Uterus (tissue), 4 donors: ENCODE measurements around the gene KIF3B. TPM values are rescaled to one million over a fixed set of nuclear protein-coding genes. Genes with fewer than 3 reads are reported as not detected.
"Not testable (repeated sequence)": the region's sequence is repeated elsewhere in the genome, so short reads cannot be mapped to it uniquely, and the experiment has no call there.

Experiments
- DNase-seq, 2 donors: peaks; one replicate each; pipeline ENCODE4 v3.0.0-alpha.2; 2019 to 2020
- H3K27ac ChIP-seq, 2 donors: fragments of 200-600 bp; sonication (generic); 1 replicate in 1 of 2; 2 replicates in 1 of 2; pipeline ENCODE4 v1.5.1; 2016 to 2018
- H3K27me3 ChIP-seq, 2 donors: fragments of 200-600 bp; sonication (generic); one replicate each; pipeline ENCODE4 v1.5.1; 2018 to 2019; ENCODE audit warnings: control low read depth in 1 of 2
- H3K36me3 ChIP-seq, 2 donors: fragments of 200-600 bp; sonication (generic); one replicate each; pipeline ENCODE4 v1.5.1; 2019; ENCODE audit warnings: control low read depth in 1 of 2
- H3K4me1 ChIP-seq, 2 donors: fragments of 200-600 bp; sonication (generic); one replicate each; pipeline ENCODE4 v1.5.1; 2018 to 2019; ENCODE audit warnings: control low read depth in 1 of 2
- H3K4me3 ChIP-seq, 2 donors: fragments of 200-600 bp; sonication (generic); 1 replicate in 1 of 2; 2 replicates in 1 of 2; pipeline ENCODE4 v1.5.1; 2018 to 2019; ENCODE audit warnings: mild to moderate bottlenecking in 1 of 2
- H3K9me3 ChIP-seq, 2 donors: fragments of 200-600 bp; sonication (generic); one replicate each; pipeline ENCODE4 v1.5.1; 2019; ENCODE audit warnings: control low read depth in 1 of 2
- POLR2A ChIP-seq, 2 donors: fragments of 450-650 bp; IDR thresholded peaks; one replicate each; pipeline ENCODE4 v1.6.1; 2016; ENCODE audit warnings: antibody characterized with exemption in 2 of 2, mild to moderate bottlenecking in 1 of 2, moderate library complexity in 1 of 2
- intact Hi-C: fragments of 100-400 bp; cut with DNase I; formaldehyde crosslinking; loops from one replicate; pipeline ENCODE4 v1.15.1; 2023; ENCODE audit warnings: low total_unique reads
- total RNA-seq, 4 donors: library from RNA; depleted of rRNA in 3 of 4; stranded (reverse); fragments of >200 nt in 3 of 4; gene quantifications; one replicate each; pipeline versions ENCODE4 v1.1.0 to v1.2.4, GENCODE V29; 2014 to 2023
- TF ChIP-seq, protein P1 (sequence below), 4 experiments: fragments of 200-600 bp in 2 of 4; fragments of 450-650 bp in 2 of 4; sonication (generic) in 2 of 4; IDR thresholded peaks; one replicate each; pipeline ENCODE4 v1.5.1; 2016 to 2019; ENCODE audit warnings: antibody characterized with exemption in 4 of 4, mild to moderate bottlenecking in 2 of 4, moderate library complexity in 1 of 4
- donor health status: DM: yes; HTN: yes; CAD: no.

KIF3B gene
- total RNA-seq, 4 donors from 2014 or later: 3.2 to 34.2 (median 16.7) TPM

DNA sequence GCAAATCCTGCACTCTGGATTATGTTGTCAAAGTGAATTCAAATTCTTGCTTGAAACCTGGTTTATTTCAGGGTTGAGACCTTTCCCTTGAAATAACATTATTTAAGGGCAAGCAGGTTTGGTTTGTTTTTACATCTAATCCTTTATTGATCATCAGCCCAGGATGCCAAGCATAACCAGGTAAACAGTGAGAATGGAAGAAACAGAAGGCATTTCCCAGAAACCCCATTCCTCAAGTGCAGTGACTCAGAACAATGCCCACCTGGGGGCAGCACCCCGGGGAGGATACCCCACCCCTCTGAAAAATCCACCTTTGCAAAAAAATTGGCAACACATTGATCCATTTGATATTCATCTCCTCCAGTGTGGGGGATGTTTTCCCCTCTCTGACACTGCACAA lies 37.2 kb upstream of the KIF3B start:
- TF ChIP-seq, protein P1, sequence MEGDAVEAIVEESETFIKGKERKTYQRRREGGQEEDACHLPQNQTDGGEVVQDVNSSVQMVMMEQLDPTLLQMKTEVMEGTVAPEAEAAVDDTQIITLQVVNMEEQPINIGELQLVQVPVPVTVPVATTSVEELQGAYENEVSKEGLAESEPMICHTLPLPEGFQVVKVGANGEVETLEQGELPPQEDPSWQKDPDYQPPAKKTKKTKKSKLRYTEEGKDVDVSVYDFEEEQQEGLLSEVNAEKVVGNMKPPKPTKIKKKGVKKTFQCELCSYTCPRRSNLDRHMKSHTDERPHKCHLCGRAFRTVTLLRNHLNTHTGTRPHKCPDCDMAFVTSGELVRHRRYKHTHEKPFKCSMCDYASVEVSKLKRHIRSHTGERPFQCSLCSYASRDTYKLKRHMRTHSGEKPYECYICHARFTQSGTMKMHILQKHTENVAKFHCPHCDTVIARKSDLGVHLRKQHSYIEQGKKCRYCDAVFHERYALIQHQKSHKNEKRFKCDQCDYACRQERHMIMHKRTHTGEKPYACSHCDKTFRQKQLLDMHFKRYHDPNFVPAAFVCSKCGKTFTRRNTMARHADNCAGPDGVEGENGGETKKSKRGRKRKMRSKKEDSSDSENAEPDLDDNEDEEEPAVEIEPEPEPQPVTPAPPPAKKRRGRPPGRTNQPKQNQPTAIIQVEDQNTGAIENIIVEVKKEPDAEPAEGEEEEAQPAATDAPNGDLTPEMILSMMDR (IDR thresholded peaks at IDR 0.05): no peak
- TF ChIP-seq POLR2A (IDR thresholded peaks at IDR 0.05): no peak
- no peak overlapping the region for H3K27ac ChIP-seq
- no peaks in the 10 kb centered on the region for H3K4me1 ChIP-seq
- intact Hi-C loops: no loop called here
- H3K27me3 ChIP-seq: no peaks in the 10 kb centered on the region
- no peaks in the 10 kb centered on the region for H3K9me3 ChIP-seq
- DNase-seq: no peak
- no peaks in the 10 kb centered on the region for H3K36me3 ChIP-seq
- H3K4me3 ChIP-seq: no peak overlapping the region

DNA sequence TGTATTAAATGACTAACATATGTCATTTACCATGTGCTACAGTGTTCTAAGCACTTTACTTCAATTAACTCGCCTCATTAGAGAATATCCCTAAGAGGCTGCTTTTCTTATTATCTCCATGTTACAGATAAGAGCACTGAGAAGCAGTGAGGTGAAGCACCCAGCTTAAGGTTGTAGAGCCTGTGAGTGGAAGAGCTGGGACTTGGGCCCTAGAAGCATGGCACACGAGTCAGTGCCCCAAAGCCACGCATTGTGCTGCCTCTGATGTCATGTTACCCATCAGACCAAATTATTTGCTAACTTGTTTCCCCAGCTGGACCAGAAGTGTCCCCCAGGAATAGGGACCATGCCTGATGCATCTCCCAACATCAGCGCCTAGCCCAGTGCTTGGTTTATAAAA lies 35.6 kb upstream of the KIF3B start:
- no peak for TF ChIP-seq POLR2A (IDR thresholded peaks at IDR 0.05)
- TF ChIP-seq, protein P1 (IDR thresholded peaks at IDR 0.05): no peak
- H3K27me3 ChIP-seq: no peaks in the 10 kb centered on the region
- intact Hi-C loops: no loop called here
- H3K4me1 ChIP-seq: no peaks in the 10 kb centered on the region
- no peaks in the 10 kb centered on the region for H3K9me3 ChIP-seq
- no peak overlapping the region for H3K4me3 ChIP-seq
- no peak for DNase-seq
- H3K36me3 ChIP-seq: no peaks in the 10 kb centered on the region
- H3K27ac ChIP-seq: no peak overlapping the region

DNA sequence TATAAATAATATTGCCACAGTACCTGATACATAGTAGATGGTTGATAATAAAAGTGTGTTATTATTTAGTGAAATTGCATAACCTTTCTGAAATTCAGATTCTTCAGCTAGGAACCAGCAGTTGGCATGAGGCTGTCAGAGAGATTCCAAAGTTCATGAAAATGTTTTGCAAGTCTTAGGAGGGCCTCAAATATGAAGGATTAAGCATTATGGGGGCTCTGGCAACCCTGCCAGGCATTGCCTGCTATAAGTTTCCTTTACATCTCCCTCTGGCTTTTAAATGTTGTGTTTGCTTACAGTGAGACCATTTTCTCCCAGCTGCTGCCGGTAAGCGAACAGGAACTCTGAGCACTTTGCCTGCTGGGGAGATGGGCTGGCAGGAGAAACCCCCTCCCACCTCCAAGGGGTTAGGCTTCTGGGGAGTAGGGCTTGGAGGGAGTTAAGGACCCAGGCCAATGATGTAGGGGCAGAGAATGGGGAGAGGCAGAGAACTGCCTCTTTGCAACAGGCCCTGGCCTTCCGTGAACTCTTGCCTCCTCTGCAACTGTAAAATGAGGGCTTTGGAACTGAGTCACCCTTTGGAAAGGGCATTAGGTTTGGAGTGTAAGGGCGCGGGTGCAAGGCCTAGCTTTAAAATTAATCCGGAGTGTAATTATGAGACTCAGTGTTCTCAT lies 33.2 kb upstream of the KIF3B start:
- no peak overlapping the region for H3K4me3 ChIP-seq
- H3K27me3 ChIP-seq: no peaks in the 10 kb centered on the region
- DNase-seq: no peak
- H3K36me3 ChIP-seq: no peaks in the 10 kb centered on the region
- no peaks in the 10 kb centered on the region for H3K4me1 ChIP-seq
- H3K27ac ChIP-seq: no peak overlapping the region
- no peak for TF ChIP-seq POLR2A (IDR thresholded peaks at IDR 0.05)
- TF ChIP-seq, protein P1 (IDR thresholded peaks at IDR 0.05): no peak
- intact Hi-C loops: no loop called here
- no peaks in the 10 kb centered on the region for H3K9me3 ChIP-seq

DNA sequence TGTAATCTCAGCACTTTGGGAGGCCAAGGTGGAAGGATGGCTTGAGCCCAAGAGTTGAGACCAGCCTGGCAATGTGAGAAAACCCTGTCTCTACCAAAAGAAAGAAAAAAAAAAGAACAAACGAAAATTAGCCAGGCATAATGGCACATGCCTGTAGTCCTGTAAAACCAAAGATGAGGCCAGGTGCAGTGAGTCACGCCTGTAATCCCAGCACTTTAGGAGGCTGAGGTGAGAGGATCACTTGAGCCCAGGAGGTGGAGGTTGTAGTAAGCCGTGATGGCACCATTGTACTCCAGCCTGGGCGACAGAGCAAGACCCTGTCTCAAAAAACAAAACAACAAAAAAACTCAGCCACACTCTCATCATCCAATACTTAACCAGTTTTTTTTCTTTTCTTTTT lies 32.5 kb upstream of the KIF3B start:
- intact Hi-C loops: no loop called here
- no peaks in the 10 kb centered on the region for H3K27me3 ChIP-seq
- DNase-seq: no peak

DNA sequence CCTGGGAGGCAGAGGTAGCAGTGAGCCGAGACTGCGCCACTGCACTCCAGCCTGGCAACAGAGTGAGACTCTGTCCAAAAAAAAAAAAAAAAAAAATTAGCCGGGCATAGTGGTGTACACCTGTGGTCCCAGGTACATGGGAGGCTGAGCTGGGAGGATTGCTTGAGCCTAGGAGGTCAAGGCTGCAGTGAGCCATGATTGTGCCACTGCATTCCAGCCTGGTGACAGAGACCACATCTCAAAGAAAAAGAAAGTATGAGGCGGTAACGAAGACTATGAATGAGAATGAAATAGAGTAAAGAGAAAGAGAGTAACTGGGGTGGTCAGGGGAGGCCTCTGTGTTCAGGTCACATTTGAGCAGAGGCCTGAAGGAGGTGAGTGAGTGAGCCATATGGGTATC lies 31.2 kb upstream of the KIF3B start:
- H3K4me1 ChIP-seq, H3K9me3 ChIP-seq, intact Hi-C loops, H3K27ac ChIP-seq, H3K36me3 ChIP-seq, DNase-seq, H3K27me3 ChIP-seq, H3K4me3 ChIP-seq: not testable (repeated sequence)

More for the DNA sequence above, 32.5 kb upstream of the KIF3B start:
- Histone ChIP-seq H3K27ac (no peak overlapping the region), H3K36me3 (no peaks in the 10 kb centered on the region), H3K9me3 (no peaks in the 10 kb centered on the region), H3K4me3 (no peak overlapping the region), H3K4me1 (no peaks in the 10 kb centered on the region)
- TF ChIP-seq POLR2A (IDR thresholded peaks at IDR 0.05): no peak
- TF ChIP-seq, protein P1 (IDR thresholded peaks at IDR 0.05): no peak

DNA sequence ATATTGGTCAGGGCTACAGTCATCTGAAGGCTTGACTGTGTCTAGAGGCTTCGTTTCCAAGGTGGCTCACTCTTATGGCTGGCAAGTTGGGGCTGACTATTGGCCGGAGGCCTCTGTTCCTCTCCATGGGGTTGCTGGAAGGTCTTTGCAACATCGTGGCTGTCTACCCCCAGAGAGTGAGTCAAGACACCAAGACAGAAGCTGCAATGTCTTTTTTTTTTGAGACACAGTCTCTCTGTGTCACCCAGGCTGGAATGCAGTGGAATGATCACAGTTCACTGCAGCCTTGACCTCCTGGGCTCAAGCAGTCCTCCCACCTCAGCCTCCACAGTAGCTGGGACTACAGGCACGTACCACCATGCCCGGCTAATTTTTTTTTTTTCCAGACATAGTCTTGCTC lies 29.4 kb upstream of the KIF3B start:
- no peak overlapping the region for H3K4me3 ChIP-seq
- no peaks in the 10 kb centered on the region for H3K36me3 ChIP-seq
- no peaks in the 10 kb centered on the region for H3K9me3 ChIP-seq
- TF ChIP-seq POLR2A (IDR thresholded peaks at IDR 0.05): no peak
- TF ChIP-seq, protein P1 (IDR thresholded peaks at IDR 0.05): no peak
- no peak overlapping the region for H3K27ac ChIP-seq
- H3K4me1 ChIP-seq: no peaks in the 10 kb centered on the region
- H3K27me3 ChIP-seq: no peaks in the 10 kb centered on the region
- DNase-seq: no peak
- intact Hi-C loops: no loop called here
